Muscle layer of colon (tissue), 2 donors: ENCODE data around the gene PTPN18.
A peak's percentile ranks its signal among the peaks of the same experiment; 100 is the strongest.

Experiments used
- H3K27ac ChIP-seq: one replicate; pipeline ENCODE4 v1.7.0; 2013; ENCODE audit warnings: low read depth, mild to moderate bottlenecking, low read length, moderate library complexity
- H3K27me3 ChIP-seq, 2 donors: one replicate each; pipeline ENCODE4 v1.7.0; 2013; ENCODE audit warnings: low read length in 2 of 2, mild to moderate bottlenecking in 2 of 2; ENCODE audit not compliant: insufficient read depth in 2 of 2, control insufficient read depth in 1 of 2
- H3K36me3 ChIP-seq: one replicate; pipeline ENCODE4 v1.7.0; 2013; ENCODE audit warnings: mild to moderate bottlenecking, low read length; ENCODE audit not compliant: insufficient read depth
- H3K4me1 ChIP-seq: one replicate; pipeline ENCODE4 v1.7.0; 2013; ENCODE audit warnings: mild to moderate bottlenecking, low read length; ENCODE audit not compliant: insufficient read depth
- H3K4me3 ChIP-seq, 2 donors: one replicate each; pipeline ENCODE4 v1.7.0; 2013; ENCODE audit warnings: low read length in 2 of 2, low read depth in 1 of 2, mild to moderate bottlenecking in 1 of 2, moderate library complexity in 1 of 2
- H3K9ac ChIP-seq: one replicate; pipeline ENCODE4 v1.7.0; 2013; ENCODE audit warnings: low read length
- H3K9me3 ChIP-seq: one replicate; pipeline ENCODE4 v1.7.0; 2013; ENCODE audit warnings: mild to moderate bottlenecking, low read length
- donor health status: abdominal sarcoma.
- donor health status: Adenocarcinoma of cecum.

Gene PTPN18, protein sequence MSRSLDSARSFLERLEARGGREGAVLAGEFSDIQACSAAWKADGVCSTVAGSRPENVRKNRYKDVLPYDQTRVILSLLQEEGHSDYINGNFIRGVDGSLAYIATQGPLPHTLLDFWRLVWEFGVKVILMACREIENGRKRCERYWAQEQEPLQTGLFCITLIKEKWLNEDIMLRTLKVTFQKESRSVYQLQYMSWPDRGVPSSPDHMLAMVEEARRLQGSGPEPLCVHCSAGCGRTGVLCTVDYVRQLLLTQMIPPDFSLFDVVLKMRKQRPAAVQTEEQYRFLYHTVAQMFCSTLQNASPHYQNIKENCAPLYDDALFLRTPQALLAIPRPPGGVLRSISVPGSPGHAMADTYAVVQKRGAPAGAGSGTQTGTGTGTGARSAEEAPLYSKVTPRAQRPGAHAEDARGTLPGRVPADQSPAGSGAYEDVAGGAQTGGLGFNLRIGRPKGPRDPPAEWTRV

DNA sequence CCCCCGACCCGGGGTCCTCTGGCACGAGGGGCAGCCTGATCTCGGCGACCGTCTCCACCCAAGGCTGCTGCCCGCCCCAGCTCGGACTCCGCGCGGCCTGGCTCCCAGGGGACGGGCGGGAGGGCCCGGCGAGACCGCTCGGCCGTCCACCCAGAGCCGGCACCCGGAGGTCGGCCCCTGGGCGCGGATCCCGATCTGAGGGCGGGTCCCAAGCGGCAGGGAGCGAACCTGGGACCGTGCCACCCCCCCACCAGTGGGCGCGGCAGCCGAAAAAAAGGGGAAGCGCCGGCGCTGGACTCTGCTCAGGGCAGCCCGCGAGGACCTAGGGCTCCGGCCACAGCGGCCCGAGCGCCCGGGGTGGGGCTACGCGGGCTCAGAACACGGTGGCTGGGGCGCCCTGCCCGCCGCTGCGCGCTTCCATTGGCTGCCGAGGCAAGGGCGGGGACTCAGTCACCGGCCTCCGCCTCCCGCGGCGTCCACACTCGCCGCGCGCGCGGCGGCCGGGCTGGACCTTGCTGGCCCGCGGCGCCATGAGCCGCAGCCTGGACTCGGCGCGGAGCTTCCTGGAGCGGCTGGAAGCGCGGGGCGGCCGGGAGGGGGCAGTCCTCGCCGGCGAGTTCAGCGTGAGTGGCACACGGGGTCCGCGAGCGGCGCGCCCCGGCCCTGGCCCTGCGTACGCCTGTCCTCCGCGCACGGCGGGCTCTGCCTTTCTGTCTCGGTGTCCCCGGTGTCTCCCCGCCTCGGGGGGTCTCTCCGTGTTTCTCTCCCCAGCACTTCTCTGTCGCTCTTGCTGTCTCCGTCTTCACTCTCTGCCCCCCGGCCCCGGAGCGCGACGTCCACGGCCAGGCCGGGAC lies at the start of gene PTPN18:
TSS of gene PTPN18 (plus strand) at position 479 of the 854 bp plus-strand sequence. CDS start at position 531, 52 bp downstream.
- peak within 1 kb of the TSS; percentile 70 for H3K27ac ChIP-seq
- no peak within 1 kb of the TSS for H3K9ac ChIP-seq
- no peaks in the 10 kb centered on the region for H3K9me3 ChIP-seq
- H3K4me3 ChIP-seq, result peak within 1 kb of the TSS; percentile 59 to 86
- no peaks in the 10 kb centered on the region for H3K27me3 ChIP-seq
- peaks cover 25% of the 10 kb centered on the region for H3K4me1 ChIP-seq
- no peaks in the 10 kb centered on the region for H3K36me3 ChIP-seq

DNA sequence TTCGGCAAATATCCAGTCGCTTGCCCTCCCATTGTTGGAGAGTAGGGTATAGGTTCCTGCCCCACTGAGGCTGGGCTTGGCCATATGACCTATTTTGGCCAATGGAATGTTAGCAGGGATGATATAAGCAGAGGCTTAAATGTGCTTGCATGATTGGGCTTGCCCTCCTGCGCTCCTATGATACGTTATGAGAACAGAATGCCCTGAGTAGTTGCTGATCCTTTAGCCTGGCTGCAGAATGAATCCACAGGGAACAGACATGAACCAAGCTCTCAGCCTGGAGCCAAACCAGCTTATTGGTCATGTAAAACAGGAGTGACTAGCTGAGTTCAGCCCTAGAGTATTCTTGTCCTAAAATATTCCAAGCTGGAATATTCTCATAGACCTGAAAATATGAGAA lies 48.0 kb upstream of the PTPN18 start:
- Histone ChIP-seq H3K9me3 (no peaks in the 10 kb centered on the region), H3K4me3 (no peak overlapping the region), H3K4me1 (no peaks in the 10 kb centered on the region), H3K36me3 (no peaks in the 10 kb centered on the region), H3K9ac (no peak overlapping the region), H3K27me3 (no peaks in the 10 kb centered on the region), H3K27ac (no peak overlapping the region)

DNA sequence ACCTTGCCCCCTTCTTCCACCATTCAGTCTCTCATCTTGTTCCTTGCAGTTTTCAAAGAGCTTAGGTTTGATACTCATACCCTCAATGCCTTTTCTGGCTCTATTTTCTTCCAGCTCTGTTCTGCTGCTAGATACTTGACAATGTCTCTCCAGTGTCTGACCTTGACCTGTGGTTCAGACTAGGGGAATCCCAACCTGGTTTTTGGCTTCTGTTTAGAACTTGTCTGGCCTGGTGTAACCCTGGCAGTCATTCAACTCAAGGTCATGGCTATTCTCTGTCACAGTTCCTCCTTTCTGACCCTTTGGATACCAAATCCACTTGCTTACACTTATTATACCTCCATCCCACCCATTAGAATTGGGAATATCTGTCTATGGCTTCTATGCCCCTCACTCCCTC lies 45.0 kb upstream of the PTPN18 start:
- no peaks in the 10 kb centered on the region for H3K4me1 ChIP-seq

DNA sequence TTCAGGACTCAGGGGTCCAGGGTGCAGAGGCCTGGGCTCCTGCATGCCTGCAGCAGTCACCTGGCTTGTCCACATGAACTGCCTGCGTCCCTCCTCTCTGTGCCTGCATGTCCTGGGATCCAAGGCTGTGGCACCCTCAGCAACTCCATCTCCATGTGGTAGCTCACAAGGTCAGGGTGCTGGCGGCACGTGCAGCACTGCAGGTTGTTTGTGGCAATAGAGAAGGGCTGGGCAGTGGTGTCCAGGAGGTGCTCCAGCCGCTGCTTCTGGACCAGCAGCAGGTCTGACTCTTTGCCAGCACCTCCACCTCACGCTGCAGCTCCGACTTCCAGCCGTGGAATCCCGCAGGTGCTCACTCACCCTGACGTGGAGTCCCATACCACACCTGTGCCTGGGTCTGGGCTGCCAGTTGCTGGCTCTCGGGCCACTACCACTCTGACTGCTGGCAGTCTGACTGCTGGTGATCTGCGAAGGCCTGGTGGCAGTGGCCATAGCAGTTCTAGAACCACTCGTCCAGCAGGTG lies 42.0 kb upstream of the PTPN18 start:
- Histone ChIP-seq H3K36me3 (no peaks in the 10 kb centered on the region), H3K27ac (no peak overlapping the region), H3K9me3 (no peaks in the 10 kb centered on the region), H3K27me3 (no peaks in the 10 kb centered on the region), H3K9ac (no peak overlapping the region), H3K4me3 (no peak overlapping the region), H3K4me1 (no peaks in the 10 kb centered on the region)

More for the DNA sequence above, 45.0 kb upstream of the PTPN18 start:
- Histone ChIP-seq H3K27ac (no peak overlapping the region), H3K27me3 (no peaks in the 10 kb centered on the region), H3K36me3 (no peaks in the 10 kb centered on the region), H3K9me3 (no peaks in the 10 kb centered on the region), H3K4me3 (no peak overlapping the region), H3K9ac (no peak overlapping the region)

DNA sequence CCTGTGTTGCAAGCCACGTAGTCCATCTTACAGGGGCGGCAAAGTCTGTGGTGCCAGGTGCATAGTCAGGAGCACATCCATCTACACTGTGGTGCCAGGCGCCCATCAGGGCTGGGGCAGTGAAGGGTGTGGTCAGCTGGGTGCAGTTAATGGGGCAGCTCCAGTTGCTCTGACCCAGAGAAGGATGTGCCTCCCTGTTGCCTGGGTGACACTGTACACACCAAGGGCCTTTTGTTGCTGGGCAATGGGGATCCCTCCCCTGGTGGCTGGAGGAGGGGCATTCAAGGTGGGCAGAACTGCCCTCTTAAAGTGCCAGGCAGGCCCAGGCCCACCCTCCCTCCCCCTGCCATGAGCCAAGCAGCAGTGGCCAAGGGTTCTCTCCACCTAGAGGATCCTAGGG lies 41.5 kb upstream of the PTPN18 start:
- H3K4me3 ChIP-seq, result no peak overlapping the region
- H3K9me3 ChIP-seq, result no peaks in the 10 kb centered on the region
- no peak overlapping the region for H3K9ac ChIP-seq
- H3K36me3 ChIP-seq, result no peaks in the 10 kb centered on the region
- H3K27me3 ChIP-seq, result no peaks in the 10 kb centered on the region
- H3K27ac ChIP-seq, result no peak overlapping the region
- no peaks in the 10 kb centered on the region for H3K4me1 ChIP-seq

DNA sequence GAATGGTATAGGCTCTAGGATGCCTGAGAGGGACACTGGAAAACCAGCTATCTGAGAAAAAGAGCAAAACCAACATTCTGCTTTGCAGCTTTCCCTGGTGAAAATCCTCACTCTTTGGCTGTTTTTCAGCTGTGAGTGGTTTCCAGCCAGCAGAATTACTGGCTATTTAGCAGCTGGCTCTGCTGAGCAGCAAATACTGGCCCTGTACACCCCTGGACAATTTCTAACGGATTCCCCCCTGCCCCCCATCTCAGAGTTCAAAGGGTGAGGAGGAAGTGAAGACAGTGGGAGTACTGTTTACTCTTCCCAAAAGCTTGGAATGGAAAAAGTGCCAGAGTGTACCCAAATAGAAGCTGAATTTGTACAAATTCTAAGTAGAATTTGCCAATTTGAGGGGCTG lies 39.3 kb upstream of the PTPN18 start:
- Histone ChIP-seq H3K9me3 (no peaks in the 10 kb centered on the region), H3K4me1 (no peaks in the 10 kb centered on the region), H3K4me3 (no peak overlapping the region), H3K27me3 (no peaks in the 10 kb centered on the region), H3K27ac (no peak overlapping the region), H3K9ac (no peak overlapping the region), H3K36me3 (no peaks in the 10 kb centered on the region)

DNA sequence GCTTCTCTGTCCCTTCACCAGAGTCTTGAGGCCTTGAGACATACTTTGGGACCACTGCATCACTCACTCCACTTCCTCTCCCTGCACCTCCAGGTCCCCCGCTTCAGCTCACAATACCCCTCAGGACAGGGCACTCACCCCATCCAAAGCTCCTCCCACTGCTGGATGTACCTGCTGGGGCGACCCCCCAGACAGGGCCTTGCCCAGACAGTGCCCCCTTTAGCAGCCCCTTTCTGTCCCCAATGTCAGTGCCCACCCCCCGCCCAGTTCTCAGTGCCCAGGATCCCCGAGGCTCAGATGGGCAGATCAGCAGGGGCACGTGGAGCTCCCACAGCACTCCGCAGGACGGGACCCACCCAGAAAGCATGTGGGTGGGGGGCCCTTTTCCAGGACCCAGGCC lies 37.0 kb upstream of the PTPN18 start:
- no peak overlapping the region for H3K4me3 ChIP-seq

DNA sequence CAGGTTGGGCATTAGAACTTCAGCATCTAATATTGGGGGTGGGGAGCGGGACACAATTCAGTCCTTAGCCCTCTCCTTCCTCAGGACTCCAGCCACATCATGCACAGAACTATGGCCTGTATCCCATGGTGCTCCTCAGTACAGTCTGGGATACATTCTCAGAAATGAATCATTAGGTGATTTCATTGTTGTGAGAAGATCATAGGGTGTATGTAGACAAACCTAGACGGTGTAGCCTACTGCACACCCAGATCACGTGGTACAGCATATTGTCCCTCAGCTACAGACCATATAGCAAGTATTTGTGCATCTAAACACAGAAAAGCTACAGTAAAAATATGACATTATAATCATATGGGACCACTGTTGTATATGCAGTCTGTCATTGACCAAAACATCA lies 36.3 kb upstream of the PTPN18 start:
- H3K9ac ChIP-seq, result no peak overlapping the region
- no peak overlapping the region for H3K27ac ChIP-seq
- no peaks in the 10 kb centered on the region for H3K9me3 ChIP-seq
- no peaks in the 10 kb centered on the region for H3K4me1 ChIP-seq
- no peak overlapping the region for H3K4me3 ChIP-seq
- no peaks in the 10 kb centered on the region for H3K27me3 ChIP-seq
- H3K36me3 ChIP-seq, result no peaks in the 10 kb centered on the region

More for the DNA sequence above, 37.0 kb upstream of the PTPN18 start:
- Histone ChIP-seq H3K27ac (no peak overlapping the region), H3K9ac (no peak overlapping the region), H3K9me3 (no peaks in the 10 kb centered on the region), H3K4me1 (no peaks in the 10 kb centered on the region), H3K36me3 (no peaks in the 10 kb centered on the region), H3K27me3 (no peaks in the 10 kb centered on the region)

DNA sequence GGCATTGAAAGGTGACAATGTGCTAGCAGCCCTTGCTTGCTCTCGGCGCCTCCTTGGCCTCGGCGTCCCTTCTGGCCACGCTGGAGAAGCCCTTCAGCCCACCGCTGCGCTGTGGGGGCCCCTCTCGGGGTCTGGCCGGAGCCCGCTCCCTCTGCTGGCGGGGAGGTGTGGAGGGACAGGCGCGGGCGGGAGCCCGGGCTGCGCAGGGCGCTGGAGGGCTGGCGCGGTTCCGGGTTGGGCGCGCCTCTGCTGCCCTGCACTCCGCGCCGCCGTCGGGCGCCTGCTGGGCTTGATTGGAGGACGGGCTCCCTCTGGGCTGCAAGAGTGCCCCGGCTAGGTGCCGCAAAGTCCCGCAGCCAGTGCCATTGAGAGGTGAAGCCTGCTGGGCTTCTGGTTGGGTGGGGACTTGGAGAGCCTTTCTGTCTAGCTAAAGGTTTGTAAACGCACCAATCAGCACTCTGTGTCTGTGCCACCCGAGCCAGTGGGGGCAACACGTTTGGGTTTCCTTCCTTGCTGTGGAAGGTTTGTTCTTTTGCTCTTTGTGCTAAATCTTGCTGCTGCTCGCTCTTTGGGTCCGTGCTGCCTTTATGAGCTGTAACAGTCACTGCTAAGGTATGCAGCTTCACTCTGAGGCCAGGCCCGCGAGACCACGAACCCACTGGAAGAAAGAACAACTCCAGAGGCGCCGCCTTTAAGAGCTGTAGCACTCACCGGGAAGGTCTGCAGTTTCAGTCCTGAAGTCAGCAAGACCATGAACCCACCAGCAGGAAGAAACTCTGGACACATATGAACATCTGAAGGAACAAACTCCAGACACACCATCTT lies 27.9 kb upstream of the PTPN18 start:
- H3K4me1 ChIP-seq, result peaks cover 4% of the 10 kb centered on the region
- H3K27me3 ChIP-seq, result peaks cover 0 to 9% of the 10 kb centered on the region in 2 donors
- no peak overlapping the region for H3K27ac ChIP-seq

DNA sequence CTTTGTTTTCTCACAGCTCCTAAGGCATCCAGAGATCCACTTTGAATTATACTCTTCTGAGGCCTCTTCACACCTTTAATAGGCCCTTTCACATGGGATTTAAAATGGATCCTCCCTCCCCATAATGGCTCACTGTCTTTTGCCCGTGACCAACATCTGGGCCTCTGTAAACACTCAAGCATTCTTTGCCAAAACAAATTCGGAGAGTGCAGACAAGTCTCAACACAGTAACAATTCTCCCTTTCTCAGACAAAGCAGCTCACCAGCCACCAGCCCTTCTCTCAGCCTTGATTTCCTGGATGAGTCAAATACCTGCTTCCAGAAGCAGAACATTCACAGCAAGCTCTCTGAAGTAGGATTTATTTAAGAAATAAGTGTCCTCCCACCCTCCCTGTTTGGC lies 27.1 kb upstream of the PTPN18 start:
- H3K4me3 ChIP-seq, result no peak overlapping the region
- H3K9me3 ChIP-seq, result no peaks in the 10 kb centered on the region
- H3K4me1 ChIP-seq, result peaks cover 4% of the 10 kb centered on the region
- H3K27me3 ChIP-seq, result peaks cover 0 to 9% of the 10 kb centered on the region in 2 donors
- H3K9ac ChIP-seq, result no peak overlapping the region
- H3K27ac ChIP-seq, result no peak overlapping the region
- no peaks in the 10 kb centered on the region for H3K36me3 ChIP-seq

More for the DNA sequence above, 27.9 kb upstream of the PTPN18 start:
- no peak overlapping the region for H3K9ac ChIP-seq
- no peaks in the 10 kb centered on the region for H3K36me3 ChIP-seq
- no peak overlapping the region for H3K4me3 ChIP-seq
- H3K9me3 ChIP-seq, result no peaks in the 10 kb centered on the region
